ENCODE measurements around the gene ANXA3. TPM values are rescaled to one million over a fixed set of nuclear protein-coding genes. Genes with fewer than 3 reads are reported as not detected.

Gene ANXA3
- total and polyA plus RNA-seq, 4 donors = 15.4 to 70.0 (median 29.9) TPM

- H3K36me3 ChIP-seq (ENCODE audit: control insufficient read depth, insufficient read depth, low read length) = no peaks in the 10 kb centered on the region
- no peak for DNase-seq (ENCODE audit: low read depth in 4 of 6, low spot score in 6 of 6)
- no peak overlapping the region for H3K4me3 ChIP-seq (ENCODE audit: low read depth, low read length)
- no peaks in the 10 kb centered on the region for H3K4me1 ChIP-seq (ENCODE audit: control insufficient read depth, insufficient read depth, low read length)
- no peaks in the 10 kb centered on the region for H3K27me3 ChIP-seq (ENCODE audit: control insufficient read depth, insufficient read depth, low read length)
- WGBS (ENCODE audit: insufficient coverage) = 100% methylated on average over 2 of the region's 2 CpGs
- no peaks in the 10 kb centered on the region for H3K9me3 ChIP-seq (ENCODE audit: control insufficient read depth, insufficient read depth, low read length)
- no peak overlapping the region for H3K27ac ChIP-seq (ENCODE audit: low read depth, low read length)
Measured at GRCh38 chr4:78604988-78605387, 53.4 kb downstream of the ANXA3 start.

DNA sequence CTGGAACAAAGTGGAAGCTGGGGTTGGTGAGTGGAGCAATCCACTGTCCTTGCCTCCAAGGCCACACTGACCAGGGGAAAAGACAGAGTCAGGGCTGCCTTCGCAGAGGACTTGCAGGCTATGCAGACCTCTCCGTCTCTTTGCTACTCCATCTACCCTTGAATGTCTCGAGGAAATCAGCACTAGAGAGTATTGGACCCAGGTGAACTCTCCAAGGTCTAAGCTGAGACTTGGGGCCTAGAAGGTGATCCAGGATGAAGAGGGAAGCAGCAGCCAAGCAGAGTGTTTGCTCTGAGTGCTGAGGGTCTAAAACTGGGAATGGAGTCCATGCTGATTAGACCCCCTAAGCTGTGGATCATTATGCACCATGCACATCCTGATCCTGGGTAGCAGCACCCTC, 54.5 kb downstream of the ANXA3 start:
- no peak for DNase-seq (ENCODE audit: low read depth in 4 of 6, low spot score in 6 of 6)
- Histone ChIP-seq H3K9me3 (ENCODE audit: control insufficient read depth, insufficient read depth, low read length) (no peaks in the 10 kb centered on the region), H3K36me3 (ENCODE audit: control insufficient read depth, insufficient read depth, low read length) (no peaks in the 10 kb centered on the region), H3K27me3 (ENCODE audit: control insufficient read depth, insufficient read depth, low read length) (no peaks in the 10 kb centered on the region), H3K27ac (ENCODE audit: low read depth, low read length) (no peak overlapping the region), H3K4me3 (ENCODE audit: low read depth, low read length) (no peak overlapping the region), H3K4me1 (ENCODE audit: control insufficient read depth, insufficient read depth, low read length) (no peaks in the 10 kb centered on the region)
- WGBS (ENCODE audit: insufficient coverage) = 96% methylated on average over 3 of the region's 3 CpGs

- H3K27ac ChIP-seq (ENCODE audit: low read depth, low read length) = no peak overlapping the region
- no CpG with 5 or more reads among the region's 1 CpG for WGBS (ENCODE audit: insufficient coverage)
- H3K36me3 ChIP-seq (ENCODE audit: control insufficient read depth, insufficient read depth, low read length) = no peaks in the 10 kb centered on the region
- no peaks in the 10 kb centered on the region for H3K4me1 ChIP-seq (ENCODE audit: control insufficient read depth, insufficient read depth, low read length)
- DNase-seq (ENCODE audit: low read depth in 4 of 6, low spot score in 6 of 6) = no peak
- no peaks in the 10 kb centered on the region for H3K9me3 ChIP-seq (ENCODE audit: control insufficient read depth, insufficient read depth, low read length)
- no peak overlapping the region for H3K4me3 ChIP-seq (ENCODE audit: low read depth, low read length)
- no peaks in the 10 kb centered on the region for H3K27me3 ChIP-seq (ENCODE audit: control insufficient read depth, insufficient read depth, low read length)
Measured at GRCh38 chr4:78606530-78607095, 55.0 kb downstream of the ANXA3 start.

DNA sequence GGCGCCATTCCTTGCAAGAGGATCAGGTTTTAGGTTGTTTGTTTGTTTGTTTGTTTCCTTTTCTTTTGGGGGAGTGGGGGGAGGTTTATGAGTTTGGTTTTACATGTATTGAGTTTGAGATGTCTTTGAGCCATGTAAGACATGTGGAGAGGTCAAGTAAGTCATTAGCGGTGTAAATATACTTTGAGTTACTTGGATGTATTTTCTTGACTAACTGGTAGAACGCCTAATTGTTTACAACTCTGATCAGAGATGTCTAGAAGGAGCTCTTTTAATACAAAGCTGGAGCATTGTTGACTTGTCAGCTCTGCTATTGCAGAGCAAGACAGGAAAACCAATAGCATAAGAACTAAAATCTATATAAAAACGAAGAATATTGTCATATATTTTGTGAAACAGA, 57.1 kb downstream of the ANXA3 start:
- H3K4me1 ChIP-seq (ENCODE audit: control insufficient read depth, insufficient read depth, low read length) = no peaks in the 10 kb centered on the region
- H3K36me3 ChIP-seq (ENCODE audit: control insufficient read depth, insufficient read depth, low read length) = no peaks in the 10 kb centered on the region
- no peak overlapping the region for H3K27ac ChIP-seq (ENCODE audit: low read depth, low read length)
- 100% methylated on average over 2 of the region's 4 CpGs for WGBS (ENCODE audit: insufficient coverage)
- no peak for DNase-seq (ENCODE audit: low read depth in 4 of 6, low spot score in 6 of 6)
- H3K9me3 ChIP-seq (ENCODE audit: control insufficient read depth, insufficient read depth, low read length) = no peaks in the 10 kb centered on the region
- H3K4me3 ChIP-seq (ENCODE audit: low read depth, low read length) = no peak overlapping the region
- H3K27me3 ChIP-seq (ENCODE audit: control insufficient read depth, insufficient read depth, low read length) = no peaks in the 10 kb centered on the region

- Histone ChIP-seq H3K36me3 (ENCODE audit: control insufficient read depth, insufficient read depth, low read length) (no peaks in the 10 kb centered on the region), H3K27ac (ENCODE audit: low read depth, low read length) (no peak overlapping the region), H3K27me3 (ENCODE audit: control insufficient read depth, insufficient read depth, low read length) (no peaks in the 10 kb centered on the region), H3K4me1 (ENCODE audit: control insufficient read depth, insufficient read depth, low read length) (no peaks in the 10 kb centered on the region), H3K4me3 (ENCODE audit: low read depth, low read length) (no peak overlapping the region), H3K9me3 (ENCODE audit: control insufficient read depth, insufficient read depth, low read length) (no peaks in the 10 kb centered on the region)
- no peak for DNase-seq (ENCODE audit: low read depth in 4 of 6, low spot score in 6 of 6)
- WGBS (ENCODE audit: insufficient coverage) = no CpG with 5 or more reads among the region's 4 CpGs
Measured at GRCh38 chr4:78609580-78609979, 58.0 kb downstream of the ANXA3 start.

GRCh38 chr4:78610546-78611214, 59.1 kb downstream of the ANXA3 start:
- no peak overlapping the region for H3K27ac ChIP-seq (ENCODE audit: low read depth, low read length)
- H3K4me1 ChIP-seq (ENCODE audit: control insufficient read depth, insufficient read depth, low read length) = no peaks in the 10 kb centered on the region
- no peaks in the 10 kb centered on the region for H3K36me3 ChIP-seq (ENCODE audit: control insufficient read depth, insufficient read depth, low read length)
- no peak for DNase-seq (ENCODE audit: low read depth in 4 of 6, low spot score in 6 of 6)
- no peak overlapping the region for H3K4me3 ChIP-seq (ENCODE audit: low read depth, low read length)
- WGBS (ENCODE audit: insufficient coverage) = 93% methylated on average over 3 of the region's 3 CpGs
- no peaks in the 10 kb centered on the region for H3K9me3 ChIP-seq (ENCODE audit: control insufficient read depth, insufficient read depth, low read length)
- H3K27me3 ChIP-seq (ENCODE audit: control insufficient read depth, insufficient read depth, low read length) = no peaks in the 10 kb centered on the region

GRCh38 chr4:78611215-78611558, 59.6 kb downstream of the ANXA3 start:
- WGBS (ENCODE audit: insufficient coverage) = no CpG with 5 or more reads among the region's 2 CpGs
- no peaks in the 10 kb centered on the region for H3K4me1 ChIP-seq (ENCODE audit: control insufficient read depth, insufficient read depth, low read length)
- H3K27me3 ChIP-seq (ENCODE audit: control insufficient read depth, insufficient read depth, low read length) = no peaks in the 10 kb centered on the region
- DNase-seq (ENCODE audit: low read depth in 4 of 6, low spot score in 6 of 6) = no peak
- H3K9me3 ChIP-seq (ENCODE audit: control insufficient read depth, insufficient read depth, low read length) = no peaks in the 10 kb centered on the region
- H3K4me3 ChIP-seq (ENCODE audit: low read depth, low read length) = no peak overlapping the region
- H3K36me3 ChIP-seq (ENCODE audit: control insufficient read depth, insufficient read depth, low read length) = no peaks in the 10 kb centered on the region
- H3K27ac ChIP-seq (ENCODE audit: low read depth, low read length) = no peak overlapping the region

GRCh38 chr4:78612398-78613178, 61.0 kb downstream of the ANXA3 start:
- Histone ChIP-seq H3K4me3 (ENCODE audit: low read depth, low read length) (no peak overlapping the region), H3K27me3 (ENCODE audit: control insufficient read depth, insufficient read depth, low read length) (no peaks in the 10 kb centered on the region), H3K4me1 (ENCODE audit: control insufficient read depth, insufficient read depth, low read length) (no peaks in the 10 kb centered on the region), H3K27ac (ENCODE audit: low read depth, low read length) (no peak overlapping the region), H3K36me3 (ENCODE audit: control insufficient read depth, insufficient read depth, low read length) (no peaks in the 10 kb centered on the region), H3K9me3 (ENCODE audit: control insufficient read depth, insufficient read depth, low read length) (no peaks in the 10 kb centered on the region)
- 100% methylated on average over 1 of the region's 3 CpGs for WGBS (ENCODE audit: insufficient coverage)
- DNase-seq (ENCODE audit: low read depth in 4 of 6, low spot score in 6 of 6) = peak in 2 of 6 donors; percentile 65 to 78

DNA sequence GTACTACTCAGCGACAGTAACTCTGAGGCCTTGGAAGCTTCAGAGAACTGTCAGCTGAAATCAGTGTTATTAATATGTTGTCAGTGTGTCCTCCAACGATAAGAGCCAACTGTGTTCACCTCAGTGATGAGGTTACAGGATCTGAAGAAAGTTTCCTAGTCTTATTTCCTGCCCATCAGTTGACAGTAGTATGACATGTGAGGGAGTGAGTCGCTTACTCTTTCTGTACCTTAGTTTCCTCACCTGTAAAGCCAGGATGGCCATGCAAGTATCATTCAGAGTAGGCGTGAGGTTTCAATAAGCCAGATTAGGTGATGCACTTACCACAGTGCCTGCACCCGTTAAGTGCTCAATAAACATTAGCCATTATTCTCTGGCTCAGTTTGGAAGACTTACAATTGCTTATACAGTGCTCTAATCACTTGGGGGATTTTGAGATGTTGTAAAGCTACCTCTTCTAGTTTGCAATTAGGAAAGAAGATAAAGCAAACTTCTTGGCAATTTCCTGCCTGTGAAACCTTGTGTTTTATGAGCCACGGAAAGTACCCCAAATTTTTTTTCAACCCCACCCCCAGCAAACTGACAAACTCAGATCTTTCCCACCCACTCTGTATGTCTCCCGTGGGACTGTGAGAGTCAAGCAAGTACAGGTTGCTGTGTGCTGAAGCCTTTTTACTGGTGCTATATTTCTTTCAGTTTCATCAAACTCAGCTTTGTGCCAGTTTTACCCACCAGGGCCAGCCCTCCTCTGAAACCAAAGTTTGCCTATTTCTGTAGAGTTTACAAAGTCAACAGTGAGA, 62.2 kb downstream of the ANXA3 start:
- no peaks in the 10 kb centered on the region for H3K27me3 ChIP-seq (ENCODE audit: control insufficient read depth, insufficient read depth, low read length)
- no peaks in the 10 kb centered on the region for H3K36me3 ChIP-seq (ENCODE audit: control insufficient read depth, insufficient read depth, low read length)
- WGBS (ENCODE audit: insufficient coverage) = 83% methylated on average over 2 of the region's 7 CpGs
- no peaks in the 10 kb centered on the region for H3K4me1 ChIP-seq (ENCODE audit: control insufficient read depth, insufficient read depth, low read length)
- peak in 1 of 6 donors; percentile 64 for DNase-seq (ENCODE audit: low read depth in 4 of 6, low spot score in 6 of 6)
- no peak overlapping the region for H3K27ac ChIP-seq (ENCODE audit: low read depth, low read length)
- no peaks in the 10 kb centered on the region for H3K9me3 ChIP-seq (ENCODE audit: control insufficient read depth, insufficient read depth, low read length)
- H3K4me3 ChIP-seq (ENCODE audit: low read depth, low read length) = no peak overlapping the region
